Left ventricle myocardium superior (tissue), 1 donor: ENCODE results near the gene CDC14A. TPM values are rescaled to one million over a fixed set of nuclear protein-coding genes. Genes with fewer than 3 reads are reported as not detected.
"Not testable (repeated sequence)": the region's sequence is repeated elsewhere in the genome, so short reads cannot be mapped to it uniquely, and the experiment has no call there.

Source experiments
- ATAC-seq: fragments of 200-7000 bp; cut with Tn5 transposase; one replicate; pipeline ENCODE4 v1.9.1; 2020; ENCODE audit warnings: mild to moderate bottlenecking, moderate library complexity
- DNase-seq: peaks from one replicate; pipeline ENCODE4 v3.0.0-alpha.2; 2020
- intact Hi-C: fragments of 100-400 bp; cut with micrococcal nuclease; formaldehyde crosslinking; loops from one replicate; pipeline ENCODE4 v1.11.0; 2022
- long read RNA-seq: library from polyadenylated mRNA; unstranded; transcript quantifications from one replicate; pipeline ENCODE4 v2.0.0, GENCODE V29; 2021
- total RNA-seq: library from RNA; stranded (reverse); fragmentation: NEBNext Ultra II Directional; extraction: Animal tissue kit (Norgen Biotek cat#: 25700); gene quantifications from one replicate; pipeline ENCODE4 v1.2.1, GENCODE V29; 2021
- donor health status: DM: no; HTN: yes; CAD: no; lungs with severe emphysema.

The CDC14A gene, protein sequence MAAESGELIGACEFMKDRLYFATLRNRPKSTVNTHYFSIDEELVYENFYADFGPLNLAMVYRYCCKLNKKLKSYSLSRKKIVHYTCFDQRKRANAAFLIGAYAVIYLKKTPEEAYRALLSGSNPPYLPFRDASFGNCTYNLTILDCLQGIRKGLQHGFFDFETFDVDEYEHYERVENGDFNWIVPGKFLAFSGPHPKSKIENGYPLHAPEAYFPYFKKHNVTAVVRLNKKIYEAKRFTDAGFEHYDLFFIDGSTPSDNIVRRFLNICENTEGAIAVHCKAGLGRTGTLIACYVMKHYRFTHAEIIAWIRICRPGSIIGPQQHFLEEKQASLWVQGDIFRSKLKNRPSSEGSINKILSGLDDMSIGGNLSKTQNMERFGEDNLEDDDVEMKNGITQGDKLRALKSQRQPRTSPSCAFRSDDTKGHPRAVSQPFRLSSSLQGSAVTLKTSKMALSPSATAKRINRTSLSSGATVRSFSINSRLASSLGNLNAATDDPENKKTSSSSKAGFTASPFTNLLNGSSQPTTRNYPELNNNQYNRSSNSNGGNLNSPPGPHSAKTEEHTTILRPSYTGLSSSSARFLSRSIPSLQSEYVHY
- 2.6 TPM for total RNA-seq
- long read RNA-seq, partial matches to known transcripts: 1 of 1 reads
- long read RNA-seq, other reads (novel, unspliced or antisense): 0 of 1 reads

DNA sequence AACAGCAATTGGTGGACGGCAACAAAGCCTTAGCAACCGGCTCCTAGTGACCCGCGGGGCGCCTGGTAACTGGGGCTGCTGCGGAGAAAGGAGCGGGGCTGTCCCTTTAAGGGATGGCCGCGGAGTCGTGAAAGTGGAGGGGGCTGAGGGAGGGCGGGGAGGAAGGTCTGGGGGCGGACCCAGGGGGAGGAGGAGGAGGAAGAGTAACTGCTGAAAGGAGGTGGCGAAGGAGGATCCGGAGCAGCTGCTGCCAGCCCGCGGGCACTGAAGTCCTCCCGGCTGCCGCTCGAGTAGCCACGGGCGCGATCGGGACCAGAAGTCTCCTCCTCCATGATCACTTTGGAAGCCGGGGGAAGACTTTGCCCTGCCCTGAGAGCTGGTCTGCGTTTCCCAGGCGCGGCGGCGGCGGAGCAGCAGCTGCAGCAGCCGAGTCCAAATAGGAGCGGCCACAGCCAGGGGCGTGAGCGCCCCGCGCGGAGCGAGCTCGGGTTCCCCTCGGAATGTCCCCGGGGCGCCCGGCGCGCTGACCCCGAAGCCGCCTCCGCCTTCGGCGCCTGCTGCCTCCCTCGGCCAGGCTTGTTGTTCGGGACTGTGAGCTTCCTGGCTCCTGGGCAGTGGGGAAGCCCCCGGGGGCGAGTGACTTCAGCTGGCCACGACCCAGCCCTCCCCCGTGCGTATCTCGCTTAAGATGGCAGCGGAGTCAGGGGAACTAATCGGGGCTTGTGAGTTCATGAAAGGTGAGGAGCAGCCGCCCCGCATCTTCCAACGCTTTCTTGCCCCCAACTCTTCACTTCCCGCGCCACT lies at the start of gene CDC14A:
Gene CDC14A (plus strand): TSS at position 240 of the 804 bp plus-strand sequence. CDS start 449 bp downstream, at position 689.
- peak; percentile 94 for DNase-seq
- intact Hi-C loops: no loop called here
- peak; percentile 92 for ATAC-seq

DNA sequence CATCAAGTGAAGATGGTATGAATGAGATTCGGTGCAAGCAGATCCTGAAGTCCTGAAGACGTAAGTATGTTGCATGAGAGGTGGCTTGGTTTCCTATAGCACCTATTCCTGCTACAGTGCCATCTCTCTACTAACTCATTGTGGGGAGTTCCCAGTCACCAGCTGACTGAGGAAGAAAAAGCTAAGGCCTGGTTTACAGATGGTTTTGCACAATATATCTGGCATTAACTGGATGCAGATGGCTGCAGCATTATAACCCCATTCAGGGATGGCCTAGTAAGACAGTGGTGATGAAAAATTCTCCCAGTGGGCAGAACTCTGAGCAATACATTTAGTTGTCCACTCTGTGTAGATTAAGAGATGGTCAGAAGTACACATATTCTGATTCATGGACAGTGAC lies 49.6 kb upstream of the CDC14A start:
- ATAC-seq (no peak), DNase-seq (no peak)
- intact Hi-C loops: no loop called here

DNA sequence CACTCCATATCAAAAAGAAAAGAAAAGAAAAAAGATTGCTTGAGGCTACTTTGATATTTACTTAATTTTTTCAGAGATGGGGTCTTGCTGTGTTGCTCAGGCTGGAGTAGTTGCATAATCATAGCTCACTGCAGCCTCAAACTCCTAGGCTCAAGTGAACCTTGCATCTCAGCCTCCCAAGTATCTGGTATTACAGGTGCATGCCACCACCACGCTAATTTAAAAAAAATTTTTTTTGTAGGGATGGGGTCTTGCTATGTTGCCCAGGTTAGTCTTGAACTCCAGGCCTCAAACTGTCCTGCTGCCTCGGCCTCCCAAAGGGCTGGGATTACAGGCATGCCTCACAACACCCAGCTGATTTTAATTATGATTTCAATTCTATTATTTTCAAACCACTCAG lies 48.1 kb upstream of the CDC14A start:
- intact Hi-C loops: no loop called here
- no peak for ATAC-seq
- DNase-seq: no peak

DNA sequence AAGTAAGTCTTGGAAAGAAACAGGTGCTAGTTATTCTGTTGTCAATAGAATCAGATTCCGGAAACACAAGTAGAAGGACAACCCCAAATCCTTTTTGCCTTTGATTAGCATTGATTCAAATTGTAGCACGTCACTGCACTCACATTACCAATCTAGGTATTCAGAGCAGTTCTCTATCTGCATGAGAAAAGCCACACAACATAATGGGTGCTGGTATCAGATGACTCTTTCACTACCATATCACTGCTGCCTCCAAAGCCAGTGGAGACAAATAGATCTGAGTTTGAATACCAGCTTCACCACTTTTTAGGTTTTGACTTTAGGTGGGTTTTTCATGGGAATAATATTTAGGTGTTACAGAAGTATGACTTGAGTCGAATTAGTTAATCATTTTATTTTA lies 47.4 kb upstream of the CDC14A start:
- intact Hi-C loops: no loop called here
- DNase-seq: no peak
- no peak for ATAC-seq

DNA sequence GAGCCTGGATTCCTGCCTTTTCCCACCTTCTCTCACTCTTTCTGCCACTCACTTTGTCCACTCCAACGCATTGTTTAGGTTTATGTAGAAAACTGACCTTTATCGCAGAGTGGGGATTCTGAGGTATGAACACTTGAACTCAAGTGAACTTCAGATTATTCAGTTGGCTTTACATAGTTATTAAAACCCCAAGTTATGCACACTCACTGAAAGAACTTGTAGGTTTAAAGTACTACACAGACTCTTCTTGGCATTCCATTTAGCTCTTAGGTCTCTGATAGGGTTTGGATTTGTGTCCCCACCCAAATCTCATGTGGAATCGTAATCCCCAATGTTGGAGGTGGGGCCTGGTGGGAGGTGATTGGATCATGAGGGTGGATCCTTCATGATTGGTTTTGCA lies 46.4 kb upstream of the CDC14A start:
- intact Hi-C loops: no loop called here
- ATAC-seq (no peak), DNase-seq (no peak)

DNA sequence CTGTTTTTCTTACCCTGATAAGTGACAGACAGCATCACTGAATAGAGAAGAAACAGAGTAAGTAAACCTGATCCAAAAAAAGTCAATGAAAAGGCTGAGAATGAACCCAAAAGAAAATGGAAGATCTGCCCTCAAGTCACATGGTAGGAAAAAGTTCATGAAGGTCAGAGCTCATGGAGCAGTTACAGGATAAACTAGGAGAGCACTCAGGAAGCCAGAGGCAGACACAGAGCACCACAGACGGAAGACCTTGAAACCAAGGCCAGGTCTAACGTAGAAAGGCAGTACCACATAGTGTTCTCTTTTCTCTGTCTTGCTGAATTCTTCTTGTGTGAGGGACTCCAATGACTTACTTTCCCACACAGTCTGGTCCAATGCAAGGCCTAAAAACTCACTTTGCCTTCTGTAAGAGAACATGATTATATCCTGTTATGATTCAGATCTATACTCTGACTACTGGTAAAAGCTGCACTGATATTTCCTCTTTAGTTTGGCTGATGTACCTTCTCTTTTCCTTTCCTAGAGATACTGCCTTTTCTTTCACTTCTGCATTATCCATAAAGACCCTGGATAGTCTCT lies 45.5 kb upstream of the CDC14A start:
- DNase-seq (no peak), ATAC-seq (no peak)
- intact Hi-C loops: no loop called here

DNA sequence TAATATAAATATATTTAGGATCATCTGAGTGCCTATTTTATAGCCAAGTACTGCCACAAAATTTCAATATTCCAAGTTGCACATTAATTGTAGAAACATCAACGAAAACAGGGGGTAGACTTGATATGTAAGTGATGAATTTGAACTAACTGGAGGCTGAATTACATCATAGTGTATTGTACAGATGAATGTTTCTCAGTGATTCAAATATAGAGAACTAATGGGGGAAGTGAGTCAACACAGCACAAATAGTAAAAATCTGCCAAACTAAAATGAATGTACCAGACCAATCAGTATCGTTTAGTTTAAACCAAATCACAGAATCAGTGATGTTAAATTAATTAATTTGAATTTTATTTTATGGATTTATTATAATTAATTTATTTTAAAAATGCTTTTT lies 43.5 kb upstream of the CDC14A start:
- ATAC-seq (no peak), DNase-seq (no peak)
- intact Hi-C loops: no loop called here

DNA sequence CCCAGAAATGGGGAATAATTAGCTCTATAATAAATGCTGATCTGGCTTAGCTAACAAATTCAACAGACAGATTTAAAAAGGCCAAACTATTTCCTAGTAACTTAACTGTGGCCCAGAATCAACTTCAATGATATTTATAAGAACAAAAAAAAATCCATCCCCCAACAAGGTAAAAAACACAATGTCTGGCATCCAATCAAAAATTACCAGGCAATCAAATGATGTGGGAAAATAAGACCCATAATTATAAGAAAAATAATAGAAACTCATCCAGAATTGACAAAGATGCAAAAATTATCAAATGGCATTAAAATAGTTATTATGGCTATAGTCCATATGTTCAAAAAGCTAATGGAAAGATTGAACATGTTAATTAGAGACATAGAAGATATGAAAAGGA lies 42.4 kb upstream of the CDC14A start:
- ATAC-seq (no peak), DNase-seq (no peak)
- intact Hi-C loops: no loop called here

DNA sequence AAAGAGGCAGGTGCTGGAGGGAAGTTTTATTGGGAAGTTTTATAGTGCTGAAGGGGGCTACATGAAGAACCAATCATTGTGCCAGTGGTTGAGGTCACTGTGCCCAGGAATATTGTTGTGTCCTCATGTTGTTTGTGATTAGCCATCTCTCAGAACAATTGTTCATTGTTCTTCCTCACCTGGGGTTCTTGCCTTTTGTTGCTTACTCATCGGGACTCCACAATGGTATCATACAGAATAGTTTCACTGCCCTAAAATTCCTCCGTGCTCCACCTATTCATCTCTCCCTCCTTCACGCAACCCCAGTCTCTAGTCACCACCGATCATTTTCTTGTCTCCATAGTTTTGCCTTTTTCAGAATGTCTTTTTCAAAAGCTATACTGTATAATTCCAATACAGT lies 38.9 kb upstream of the CDC14A start:
- DNase-seq (no peak), ATAC-seq (no peak)
- intact Hi-C loops: no loop called here

DNA sequence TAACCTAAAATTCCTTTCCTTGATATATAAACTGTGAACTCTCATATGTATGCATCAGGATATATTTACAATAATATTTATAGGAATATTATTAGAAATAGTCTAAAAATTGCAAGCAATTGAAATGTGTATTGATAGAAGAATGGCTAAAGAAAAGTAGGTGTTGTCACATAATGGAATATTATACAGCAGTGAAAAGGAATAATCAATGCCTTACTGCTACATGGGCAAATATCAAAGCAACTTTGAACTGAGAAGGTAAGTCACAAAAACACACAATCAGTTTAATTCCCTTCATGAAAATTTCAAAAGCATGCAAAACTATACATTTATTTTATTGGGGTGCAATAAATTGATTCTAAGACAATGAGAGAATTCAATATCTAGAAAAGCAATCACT lies 35.7 kb upstream of the CDC14A start:
- no peak for DNase-seq
- intact Hi-C loops: no loop called here
- no peak for ATAC-seq

DNA sequence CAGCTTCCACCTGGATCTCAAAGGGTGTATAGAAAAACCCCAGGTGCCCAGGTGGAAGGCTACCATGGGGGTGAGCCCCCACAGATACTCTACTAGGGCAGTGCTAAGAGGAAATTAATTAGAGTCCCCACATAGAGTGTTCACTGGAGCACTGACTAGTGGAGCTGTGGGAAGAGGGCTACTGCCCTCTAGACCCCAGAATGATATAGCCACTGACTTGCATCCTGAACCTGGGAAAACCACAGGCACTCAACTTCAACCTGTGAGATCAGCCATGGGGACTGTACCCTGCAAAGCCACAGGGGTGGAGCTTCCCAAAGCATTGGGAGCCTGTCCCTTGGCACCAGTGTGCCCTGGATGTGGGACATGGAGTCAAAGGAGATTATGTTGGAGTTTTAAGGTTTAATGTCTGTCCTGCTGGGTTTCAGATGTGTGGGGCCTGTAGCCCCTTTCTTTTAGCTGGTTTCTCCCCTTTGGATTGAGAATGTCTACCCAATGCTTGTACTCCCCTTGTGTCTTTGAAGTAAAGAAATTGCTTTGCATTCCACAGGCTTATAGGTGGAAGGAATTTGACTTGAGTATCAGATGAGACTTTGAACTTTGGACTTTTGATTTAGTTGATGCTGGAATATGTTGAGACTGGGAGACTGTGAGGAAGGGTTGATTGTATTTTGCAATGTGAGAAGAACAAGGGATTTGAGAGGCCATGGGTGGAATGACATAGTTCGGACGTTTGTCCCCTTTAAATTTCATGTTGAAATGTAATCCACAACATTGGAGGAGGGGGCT lies 31.8 kb upstream of the CDC14A start:
- no peak for DNase-seq
- intact Hi-C loops: no loop called here
- ATAC-seq: no peak

DNA sequence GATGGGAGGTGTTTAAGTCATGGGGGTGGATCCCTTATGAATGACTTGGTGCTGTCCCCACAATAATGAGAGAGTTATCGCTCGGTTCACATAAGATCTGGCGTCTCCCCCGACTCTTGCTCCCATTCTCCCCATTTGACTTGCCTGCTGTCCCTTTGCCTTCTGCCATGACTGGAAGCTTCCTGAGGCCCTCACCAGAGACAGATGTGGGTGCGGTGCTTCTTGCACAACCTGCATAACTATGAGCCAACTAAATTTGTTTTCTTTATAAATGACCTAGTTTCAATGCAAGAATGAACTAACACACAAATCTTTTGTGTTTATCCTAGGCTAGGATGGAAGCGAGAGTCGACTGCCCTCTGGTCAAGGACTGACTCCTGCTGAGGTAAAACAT lies 31.2 kb upstream of the CDC14A start:
- DNase-seq: no peak
- intact Hi-C loops: no loop called here
- no peak for ATAC-seq

DNA sequence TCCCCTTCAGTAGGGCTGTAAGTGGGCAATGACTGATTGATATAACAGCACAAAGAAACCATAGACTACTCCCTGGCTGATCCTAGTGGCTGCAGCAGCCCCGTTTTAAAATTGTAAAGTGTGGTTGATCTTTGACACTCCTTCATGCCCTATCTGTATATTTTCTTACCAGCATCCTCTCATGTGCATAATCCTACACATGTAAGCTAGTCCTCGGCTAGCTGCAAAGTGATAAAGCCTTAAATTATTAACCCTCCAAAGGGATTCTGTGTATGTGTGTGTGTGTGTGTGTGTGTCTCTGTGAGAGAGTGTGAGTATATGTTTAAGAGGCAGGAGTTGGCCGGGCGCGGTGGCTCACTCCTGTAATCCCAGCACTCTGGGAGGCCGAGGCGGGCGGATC lies 30.8 kb upstream of the CDC14A start:
- intact Hi-C loops: no loop called here
- ATAC-seq: no peak
- no peak for DNase-seq

DNA sequence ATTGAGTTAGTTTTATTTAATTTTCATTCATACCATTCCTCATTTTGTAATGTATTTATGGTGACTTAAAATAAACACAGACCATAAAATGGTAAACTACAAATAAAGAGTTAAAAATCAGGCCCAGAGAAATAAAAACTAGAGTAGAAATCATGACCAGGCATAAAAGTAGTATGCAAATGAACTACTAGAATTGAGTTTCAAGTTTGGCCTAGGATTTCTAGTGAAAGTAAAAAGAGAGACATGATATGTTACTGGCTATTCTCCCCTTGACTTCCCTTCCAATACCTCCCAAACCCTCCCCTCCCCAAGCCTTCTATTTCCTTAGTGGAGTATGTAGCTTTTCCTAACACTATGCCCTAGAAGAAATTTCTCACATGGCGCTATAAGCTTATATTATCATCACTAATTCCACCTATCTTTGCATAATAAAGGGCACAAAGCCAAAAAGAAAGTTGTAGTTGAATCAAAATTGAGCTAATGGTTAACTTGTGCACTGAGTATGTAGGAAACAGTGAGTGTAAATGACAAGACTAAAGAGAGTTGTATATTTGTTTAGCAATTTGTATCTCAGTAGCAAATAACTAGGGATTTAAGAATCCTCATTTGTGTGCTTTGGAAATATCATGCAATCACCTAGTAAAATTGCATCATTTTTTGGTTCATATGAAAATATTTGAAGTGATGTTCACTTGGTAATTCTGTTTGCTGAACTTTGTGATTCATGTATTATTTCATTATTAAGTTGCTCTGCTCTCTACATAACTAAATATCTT lies 29.7 kb upstream of the CDC14A start:
- intact Hi-C loops: no loop called here
- ATAC-seq: no peak
- no peak for DNase-seq

DNA sequence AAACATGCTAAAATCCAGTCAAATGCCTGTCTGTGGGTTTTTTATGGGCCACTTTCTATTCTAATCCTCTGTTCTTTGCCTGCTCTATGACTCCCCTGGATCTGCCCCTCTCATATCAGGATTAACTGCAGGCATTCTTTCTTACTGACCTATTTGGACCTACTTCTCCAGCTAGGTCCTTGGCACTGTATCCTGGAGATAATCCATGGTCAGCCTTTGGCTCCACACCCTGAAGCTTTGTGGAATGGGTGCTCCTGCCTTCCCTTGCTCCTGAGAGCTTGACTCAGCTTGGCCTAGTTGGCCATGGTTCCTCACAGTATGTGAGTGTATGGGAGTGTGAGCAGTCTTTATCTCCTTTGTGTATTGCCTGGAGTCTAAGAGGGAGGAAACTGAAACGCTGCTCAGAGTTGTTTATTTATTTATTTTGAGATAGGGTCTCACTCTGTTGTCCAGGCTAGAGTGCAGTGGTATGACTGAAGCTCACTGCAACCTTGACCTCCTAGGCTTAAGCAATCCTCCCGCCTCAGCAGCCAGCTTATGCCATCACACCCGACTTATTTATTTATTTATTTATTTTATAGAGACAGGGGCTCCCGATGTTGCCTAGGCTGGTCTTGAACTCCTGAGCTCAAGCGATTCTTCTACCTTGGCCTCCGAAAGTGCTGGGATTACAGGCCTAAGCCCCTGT lies 28.7 kb upstream of the CDC14A start:
- DNase-seq: no peak
- intact Hi-C loops: no loop called here
- peak; percentile 86 for ATAC-seq

DNA sequence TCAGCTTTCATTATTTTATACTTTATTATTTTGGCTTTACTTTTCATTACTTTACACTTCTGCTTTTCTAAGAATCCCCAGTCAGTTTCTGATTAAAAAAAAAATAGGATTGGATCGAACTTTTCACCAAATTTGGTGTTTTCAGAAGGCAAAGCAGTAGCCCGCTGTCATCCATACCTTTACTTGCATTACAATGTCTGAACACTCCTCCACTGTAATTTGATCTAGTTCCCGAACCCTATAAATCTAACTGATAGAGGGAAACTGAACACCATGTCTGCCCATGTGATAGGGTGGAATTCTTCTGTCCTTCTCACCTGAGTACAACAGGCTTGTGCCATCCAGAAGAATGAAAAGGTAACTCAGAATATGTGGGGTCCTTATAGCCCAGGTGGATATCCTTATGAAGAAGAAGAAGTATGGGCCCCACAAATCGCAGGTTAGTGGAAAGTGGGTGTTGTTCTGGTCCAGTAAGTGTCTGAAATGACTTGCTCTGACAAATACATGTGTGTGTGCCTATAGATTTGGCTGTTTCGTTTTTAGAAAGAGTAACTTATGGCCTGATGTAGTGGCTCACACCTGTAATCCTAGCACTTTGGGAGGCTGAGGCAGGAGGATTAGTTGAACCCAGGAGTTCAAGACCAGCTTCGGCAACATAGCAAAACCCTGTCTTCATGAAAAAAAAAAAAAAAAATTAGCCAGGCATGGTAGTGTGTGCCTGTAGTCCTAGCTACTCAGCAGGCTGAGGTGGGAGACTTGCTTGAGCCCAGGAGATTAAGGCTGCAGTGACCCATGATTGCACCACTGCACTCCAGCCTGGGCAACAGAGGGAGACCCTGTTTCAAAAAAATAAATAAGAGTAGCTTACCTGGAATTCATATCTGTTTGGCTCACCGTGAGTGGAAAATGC lies 26.6 kb upstream of the CDC14A start:
- DNase-seq (no peak), ATAC-seq (no peak)
- intact Hi-C loops: no loop called here

DNA sequence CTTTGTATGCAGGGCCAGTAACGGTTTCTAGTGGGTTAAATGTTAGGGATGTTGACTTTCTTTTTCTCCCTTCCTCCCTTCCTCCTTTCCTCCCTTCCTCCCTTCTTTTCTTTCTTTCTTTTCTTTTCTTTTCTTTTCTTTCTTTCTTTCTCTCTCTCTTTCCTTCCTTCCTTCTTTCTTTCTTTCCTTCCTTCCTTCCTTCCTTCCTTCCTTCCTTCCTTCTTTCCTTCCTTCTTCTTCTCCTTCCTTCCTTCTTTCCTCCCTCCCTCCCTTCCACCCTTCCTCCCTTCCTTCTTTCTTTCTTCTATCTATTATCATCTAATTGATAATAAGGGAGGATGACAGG lies 26.0 kb upstream of the CDC14A start:
- intact Hi-C loops, ATAC-seq, DNase-seq: not testable (repeated sequence)
